WTC11 (cell line): ENCODE data around the gene FUZ.

ENCODE experiments used
- FOXP1 ChIP-seq: sonication (generic); formaldehyde crosslinking; IDR thresholded peaks from 2 replicates; pipeline ENCODE4 v1.8.0; 2022; ENCODE audit warnings: missing genetic modification reagents, mild to moderate bottlenecking, moderate library complexity, borderline replicate concordance
- ZNF121 ChIP-seq: sonication (generic); formaldehyde crosslinking; IDR thresholded peaks from 2 replicates; pipeline ENCODE4 v1.8.0; 2023; ENCODE audit warnings: missing genetic modification reagents

- TF ChIP-seq ZNF121 (CRISPR knock-in tag) (no peak), FOXP1 (CRISPR knock-in tag) (no peak)
These were observed 4.4 kb downstream of the FUZ start for GRCh38 chr19:49808711-49809159.
